Panc1 (cell line): ENCODE data around the gene GNAI3.

Source experiments
- CTCF ChIP-seq: fragments of 450-650 bp; IDR thresholded peaks from 2 replicates; pipeline ENCODE4 v1.5.1; 2017; ENCODE audit warnings: mild to moderate bottlenecking
- POLR2AphosphoS5 ChIP-seq: IDR thresholded peaks from 2 replicates; pipeline ENCODE4 v1.6.1; 2012; ENCODE audit warnings: mild to moderate bottlenecking, low read depth, low read length, moderate library complexity
- REST ChIP-seq, 2 experiments: IDR thresholded peaks; 2 replicates each; pipeline ENCODE4 v1.6.1; 2011 to 2012; ENCODE audit warnings: low read depth in 2 of 2, control low read depth in 1 of 2, low read length in 1 of 2, mild to moderate bottlenecking in 1 of 2, moderate library complexity in 1 of 2; ENCODE audit not compliant: insufficient read depth in 1 of 2
- TCF7L2 ChIP-seq: IDR thresholded peaks from 2 replicates; pipeline ENCODE4 v1.6.1; 2011; ENCODE audit warnings: mild to moderate bottlenecking, low read depth, low read length, inconsistent platforms

- TF ChIP-seq CTCF (no peak), POLR2AphosphoS5 (no peak), REST (IDR thresholded peaks at IDR 0.05; ENCODE audit: insufficient read depth in 1 of 2, low read depth in 2 of 2, low read length in 1 of 2) (no peak), TCF7L2 (no peak)
Measured at GRCh38 chr1:109527846-109528695, 20.3 kb upstream of the GNAI3 start.
